GM21576 (cell line): ENCODE results near the gene TTLL5.
A peak's percentile ranks its signal among the peaks of the same experiment; 100 is the strongest.

Experiments used
- ATAC-seq: cut with Tn5 transposase; IDR thresholded peaks from one replicate; pipeline ENCODE4 v1.9.1; 2021; ENCODE audit warnings: mild to moderate bottlenecking, moderate library complexity; ENCODE audit not compliant: unreplicated experiment

The TTLL5 gene

GRCh38 chr14:75660630-75661498, at the start of gene TTLL5, which contains the start of gene ERG28:
Gene TTLL5, plus strand, starts transcription at chr14:75661246. Its CDS starts 1,904 bp downstream, at chr14:75663150.
Gene ERG28, minus strand, starts transcription at chr14:75660876. Its CDS starts 3,374 bp downstream, at chr14:75657502.
- peak; percentile 95 for ATAC-seq

DNA sequence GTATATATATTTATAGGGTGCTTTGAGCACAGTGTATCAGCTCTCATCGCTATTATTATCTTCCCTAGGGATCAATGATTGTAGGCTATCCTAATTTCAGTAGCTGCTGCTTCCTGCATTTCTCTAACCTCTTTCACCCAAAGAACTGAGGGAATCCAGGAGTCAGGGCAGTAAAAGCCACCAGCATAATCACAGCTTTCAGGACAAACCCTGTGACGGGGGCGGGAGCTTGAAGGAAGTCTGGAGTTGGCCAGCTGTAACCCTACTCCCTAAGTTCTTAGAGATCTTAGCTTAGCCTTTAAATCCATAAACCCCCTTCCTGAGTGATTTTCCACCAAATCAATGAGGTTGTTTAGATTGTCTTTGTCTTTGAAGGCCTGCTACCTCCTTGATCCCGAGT, 48.9 kb upstream of the TTLL5 start:
- no peak for ATAC-seq

- ATAC-seq, result no peak
Observed at GRCh38 chr14:75614179-75614578, 46.9 kb upstream of the TTLL5 start.

- ATAC-seq, result no peak
Observed at GRCh38 chr14:75615200-75615599, 45.8 kb upstream of the TTLL5 start.

DNA sequence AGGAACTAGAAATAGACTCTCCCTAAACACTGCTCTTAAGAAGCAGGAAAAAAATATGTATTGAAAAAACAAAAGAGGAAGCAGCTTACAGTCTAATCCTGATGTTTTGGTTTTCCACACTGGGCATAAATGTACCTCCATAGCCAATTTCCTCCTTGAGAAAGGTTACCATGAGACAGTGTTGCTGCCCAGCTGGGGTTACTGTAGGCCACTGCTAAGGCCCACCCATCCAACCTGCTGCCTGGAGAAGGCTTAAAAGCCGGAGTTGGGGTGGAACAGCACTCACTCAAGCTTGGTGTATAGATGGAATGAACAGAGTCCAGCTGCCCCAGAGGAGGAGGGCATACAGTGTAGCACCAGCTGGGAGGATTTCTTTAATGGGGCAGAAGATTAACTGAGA, 41.5 kb upstream of the TTLL5 start:
- ATAC-seq, result no peak

DNA sequence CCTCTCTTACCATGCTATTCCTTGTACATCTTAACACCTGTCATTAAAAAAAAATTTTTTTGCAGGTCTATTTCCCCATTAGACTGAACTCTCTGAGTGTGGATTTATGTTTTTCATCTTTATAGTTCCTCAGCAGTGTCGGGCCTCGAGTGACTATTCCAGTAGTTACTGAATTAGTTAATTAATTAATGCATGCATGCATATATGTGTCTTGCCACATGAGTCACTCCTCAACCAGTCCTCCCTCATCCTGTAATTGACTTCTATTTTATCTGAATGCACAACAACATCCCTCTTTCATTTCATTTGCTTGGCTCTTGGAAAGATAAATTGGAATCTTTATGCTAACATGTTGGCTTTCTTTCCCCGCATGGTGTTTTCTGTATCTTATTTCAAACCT, 36.0 kb upstream of the TTLL5 start:
- no peak for ATAC-seq

DNA sequence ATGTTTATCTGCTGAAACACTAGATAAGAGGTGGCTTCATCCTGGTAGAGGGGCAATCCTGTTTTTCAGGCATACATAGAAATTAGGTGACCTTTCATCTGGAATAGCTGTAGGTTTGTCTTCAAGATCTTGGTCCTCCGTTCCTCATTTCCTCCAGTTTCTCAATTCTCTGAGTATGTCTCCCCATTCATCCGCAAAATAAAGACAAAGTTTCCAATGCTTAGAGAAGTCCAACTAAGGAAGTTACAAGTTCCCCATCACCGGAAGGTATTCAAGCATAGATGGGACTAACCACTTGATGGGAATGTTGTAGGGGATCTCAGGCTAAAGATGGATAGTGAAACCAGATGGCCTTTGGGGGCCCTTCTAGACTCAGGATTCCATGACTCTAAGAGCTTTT, 34.6 kb upstream of the TTLL5 start:
- ATAC-seq, result no peak

- ATAC-seq, result no peak
Observed at GRCh38 chr14:75626863-75627262, 34.2 kb upstream of the TTLL5 start.

- no peak for ATAC-seq
Observed at GRCh38 chr14:75627406-75627805, 33.6 kb upstream of the TTLL5 start.

- no peak for ATAC-seq
Observed at GRCh38 chr14:75628816-75629215, 32.2 kb upstream of the TTLL5 start.

DNA sequence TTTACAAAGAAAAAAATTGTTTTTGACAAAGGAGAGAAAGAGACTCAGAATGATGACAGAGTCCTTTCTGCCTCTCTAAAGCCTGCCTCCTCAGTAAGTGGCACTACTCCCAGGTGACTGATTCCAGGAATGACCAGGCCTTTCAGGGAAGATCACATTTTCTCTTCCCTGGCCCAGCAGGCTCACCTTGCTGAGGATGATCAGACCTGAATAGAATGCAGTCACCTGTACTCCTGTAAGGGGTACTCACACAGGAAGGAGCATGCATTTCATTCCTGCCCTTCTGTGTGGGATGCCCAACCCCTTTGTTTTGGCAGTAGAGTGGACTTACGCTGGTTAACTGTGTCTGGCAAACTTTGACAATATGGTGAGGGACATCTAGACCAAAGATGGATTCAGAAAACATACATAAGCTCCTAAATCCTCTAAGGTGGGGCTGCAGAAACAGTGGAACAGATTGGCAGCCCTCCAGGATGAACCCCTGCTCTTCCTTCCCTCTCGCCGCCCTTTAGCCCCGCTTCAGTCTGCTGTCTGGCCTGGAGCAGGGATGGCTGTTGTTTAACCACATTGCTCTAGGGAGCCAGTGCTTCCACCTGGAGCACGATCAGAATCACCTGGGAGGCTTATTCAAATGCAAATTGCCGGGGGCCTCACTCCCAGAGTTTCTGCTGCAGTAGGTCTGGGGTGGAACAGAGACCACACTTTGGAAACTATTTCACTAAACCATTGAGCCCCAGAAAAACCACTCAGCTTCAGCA, 30.2 kb upstream of the TTLL5 start:
- no peak for ATAC-seq

DNA sequence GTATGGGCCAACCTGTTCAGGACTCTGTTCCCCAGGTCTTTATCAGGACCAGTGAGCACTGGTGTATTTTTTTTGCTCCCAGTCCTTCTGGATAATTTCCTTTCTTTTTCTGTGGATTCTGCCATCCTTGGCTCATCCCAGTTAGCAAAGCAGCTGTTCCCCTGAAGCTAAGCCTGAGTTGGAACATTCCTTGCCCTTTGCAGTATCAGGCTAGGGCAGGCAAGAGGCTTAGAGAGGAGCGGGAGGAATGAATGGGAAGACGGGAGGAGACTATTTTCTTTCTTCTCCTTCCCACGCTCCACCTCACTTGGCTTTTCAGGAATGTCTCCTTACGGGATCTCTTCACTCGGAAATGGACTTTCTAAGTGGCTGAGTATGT, 29.6 kb upstream of the TTLL5 start:
- no peak for ATAC-seq

DNA sequence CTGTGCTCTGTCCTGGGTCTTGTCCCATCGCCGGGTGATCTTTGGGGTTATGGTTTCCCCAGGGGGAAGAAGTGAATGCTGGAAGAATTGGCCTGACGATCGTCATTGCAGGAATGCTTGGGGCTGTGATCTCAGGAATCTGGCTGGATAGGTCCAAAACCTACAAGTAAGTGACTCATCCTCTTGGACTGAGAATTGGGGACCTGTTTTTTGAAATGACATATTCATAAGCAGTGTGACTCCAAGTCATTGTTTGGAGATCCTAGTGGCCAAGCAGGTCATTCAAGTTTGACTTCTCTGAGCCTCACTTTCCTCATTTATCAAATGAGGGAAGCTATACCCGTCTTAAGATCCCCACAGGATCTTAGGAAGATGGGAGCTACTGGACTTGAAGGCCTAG, 26.2 kb upstream of the TTLL5 start:
- no peak for ATAC-seq

DNA sequence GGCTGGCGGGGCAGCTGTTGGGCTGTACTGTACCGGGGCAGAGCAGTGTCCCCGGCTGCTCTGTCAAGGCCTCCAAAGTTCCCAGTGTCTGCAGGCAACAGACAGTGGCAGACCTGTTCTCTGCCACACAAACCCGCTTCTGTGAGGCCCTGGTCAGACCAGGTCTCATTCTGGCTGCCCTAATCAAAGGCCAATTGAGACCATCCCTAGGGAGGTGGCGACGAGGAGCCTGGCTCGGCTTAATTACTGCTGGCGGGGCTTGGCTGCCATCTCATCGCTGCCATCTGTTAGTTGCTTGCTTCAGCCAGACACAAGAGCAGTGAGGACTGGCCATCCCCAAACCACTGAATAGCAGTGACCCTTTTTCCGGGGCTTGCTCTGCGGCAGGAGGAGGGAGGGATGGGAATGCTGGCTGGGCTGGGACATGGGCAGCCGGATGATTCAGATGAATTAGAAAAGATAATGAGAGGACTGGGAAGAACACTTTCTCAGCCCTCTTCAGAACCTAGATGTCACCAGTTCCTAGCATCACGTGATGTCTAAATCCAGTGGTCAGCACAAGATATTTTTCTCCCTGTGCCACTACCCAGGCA, 24.9 kb upstream of the TTLL5 start:
- ATAC-seq, result no peak

DNA sequence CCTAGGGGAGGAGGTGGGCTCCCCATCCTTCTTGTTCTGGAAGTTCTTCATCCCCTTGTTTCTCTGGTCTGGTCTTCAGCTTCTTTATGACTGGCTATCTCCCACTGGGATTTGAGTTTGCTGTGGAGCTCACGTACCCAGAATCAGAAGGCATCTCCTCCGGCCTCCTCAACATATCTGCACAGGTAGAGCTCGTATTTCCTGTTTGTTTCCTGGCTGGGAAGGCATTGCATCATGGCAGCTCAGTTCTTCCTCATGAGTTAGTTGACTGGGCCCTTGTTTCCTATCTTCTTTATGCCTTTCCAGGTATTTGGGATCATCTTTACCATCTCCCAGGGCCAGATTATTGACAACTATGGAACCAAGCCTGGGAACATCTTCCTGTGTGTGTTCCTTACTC, 20.2 kb upstream of the TTLL5 start:
- ATAC-seq, result no peak

GRCh38 chr14:75643985-75644384, 17.1 kb upstream of the TTLL5 start:
- no peak for ATAC-seq

DNA sequence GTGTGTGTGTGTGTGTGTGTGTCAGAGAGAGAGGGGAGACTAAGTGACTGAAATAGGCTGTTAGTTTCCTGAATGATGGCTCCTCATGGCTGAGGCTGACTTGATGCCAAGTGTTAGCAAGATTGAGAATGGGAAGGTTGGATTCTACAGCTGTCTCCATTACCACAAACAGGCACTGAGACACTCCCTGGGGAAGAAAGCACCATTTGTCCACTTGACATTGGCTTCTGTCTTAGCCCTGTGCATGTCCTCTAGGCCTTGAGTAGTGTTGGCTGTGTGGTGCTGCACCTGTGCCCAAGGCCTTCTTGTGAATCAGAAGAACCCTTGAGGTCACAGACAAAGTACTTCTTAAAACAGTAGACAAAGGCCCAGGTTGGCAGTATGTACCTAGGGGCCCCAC, 16.0 kb upstream of the TTLL5 start:
- no peak for ATAC-seq

GRCh38 chr14:75646762-75647161, 14.3 kb upstream of the TTLL5 start:
- no peak for ATAC-seq

- ATAC-seq, result no peak
Observed at GRCh38 chr14:75647640-75648039, 13.4 kb upstream of the TTLL5 start.

GRCh38 chr14:75648066-75648838, 12.8 kb upstream of the TTLL5 start:
- no peak for ATAC-seq

DNA sequence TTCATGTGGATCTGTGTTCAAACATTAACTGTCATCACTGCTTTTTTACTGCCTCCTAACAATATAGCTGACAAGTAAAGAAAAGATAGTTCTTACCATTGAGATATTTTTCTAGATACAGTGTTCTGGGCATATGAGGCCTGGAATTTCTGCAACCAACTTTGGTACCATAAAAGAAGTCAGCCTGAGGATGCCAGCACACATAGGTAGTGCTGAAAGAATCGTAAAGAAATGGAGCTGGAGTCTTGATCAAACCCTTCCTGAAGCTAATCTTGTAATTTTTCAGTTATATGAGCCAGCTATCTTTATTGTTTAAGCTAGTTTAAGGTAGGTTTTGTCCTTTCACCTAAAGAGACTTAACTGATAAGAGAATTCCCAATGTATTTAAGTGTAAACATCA, 11.7 kb upstream of the TTLL5 start:
- no peak for ATAC-seq
